IMR-90 (cell line): ENCODE results near the gene SMG5.

ENCODE experiments used
- BHLHE40 ChIP-seq: fragments of 150-350 bp; IDR thresholded peaks from 2 replicates; pipeline ENCODE4 v1.6.1; 2016; ENCODE audit warnings: mild to moderate bottlenecking, low read depth, low read length
- CHD1 ChIP-seq: IDR thresholded peaks from 2 replicates; pipeline ENCODE4 v1.6.1; 2012; ENCODE audit warnings: low read depth, low read length, improper control_type of control experiment
- MAZ ChIP-seq: IDR thresholded peaks from 2 replicates; pipeline ENCODE4 v1.6.1; 2012; ENCODE audit warnings: low read depth, mild to moderate bottlenecking, low read length, improper control_type of control experiment, moderate library complexity, borderline replicate concordance
- MXI1 ChIP-seq: IDR thresholded peaks from 2 replicates; pipeline ENCODE4 v1.6.1; 2012; ENCODE audit warnings: low read depth, mild to moderate bottlenecking, low read length, moderate library complexity, borderline replicate concordance
- POLR2A ChIP-seq: IDR thresholded peaks from 2 replicates; pipeline ENCODE4 v1.6.1; 2012; ENCODE audit warnings: mild to moderate bottlenecking, low read depth, low read length
- SMC3 ChIP-seq: fragments of 150-350 bp; IDR thresholded peaks from 2 replicates; pipeline ENCODE4 v1.6.1; 2016; ENCODE audit warnings: low read depth, mild to moderate bottlenecking, antibody characterized with exemption, low read length, moderate library complexity
- TF ChIP-seq, protein P1 (sequence below): fragments of 150-350 bp; IDR thresholded peaks from 2 replicates; pipeline ENCODE4 v1.6.1; 2016; ENCODE audit warnings: low read depth, mild to moderate bottlenecking, low read length, moderate library complexity, borderline replicate concordance
- TF ChIP-seq, protein P2 (sequence below): conservative IDR thresholded peaks from 2 replicates; pipeline ENCODE4 v1.5.1; 2012; ENCODE audit warnings: mild to moderate bottlenecking, low read depth, low read length, improper control_type of control experiment
- TF ChIP-seq, protein P3 (sequence below): fragments of 150-350 bp; IDR thresholded peaks from 2 replicates; pipeline ENCODE4 v1.6.1; 2017; ENCODE audit warnings: mild to moderate bottlenecking, antibody characterized with exemption, low read length, low read depth

DNA sequence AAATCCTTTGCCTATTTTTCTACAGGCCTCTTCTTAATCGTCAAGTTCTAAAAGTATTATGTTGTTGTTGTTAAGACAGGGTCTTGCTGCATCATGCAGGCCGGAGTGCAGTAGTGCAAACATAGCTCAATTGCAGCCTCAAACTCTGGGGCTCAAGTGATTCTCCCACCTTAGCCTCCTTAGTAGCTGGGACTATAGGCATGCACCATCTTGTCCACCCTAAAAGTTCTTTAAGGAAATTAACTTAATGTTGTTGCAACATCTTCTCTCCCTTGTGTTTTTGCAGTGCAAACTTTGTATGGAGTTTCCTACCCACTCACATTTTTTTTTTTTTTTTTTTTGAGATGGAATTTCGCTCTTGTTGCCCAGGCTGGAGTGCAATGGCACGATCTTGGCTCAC, 20.6 kb upstream of the SMG5 start:
- TF ChIP-seq, protein P1, sequence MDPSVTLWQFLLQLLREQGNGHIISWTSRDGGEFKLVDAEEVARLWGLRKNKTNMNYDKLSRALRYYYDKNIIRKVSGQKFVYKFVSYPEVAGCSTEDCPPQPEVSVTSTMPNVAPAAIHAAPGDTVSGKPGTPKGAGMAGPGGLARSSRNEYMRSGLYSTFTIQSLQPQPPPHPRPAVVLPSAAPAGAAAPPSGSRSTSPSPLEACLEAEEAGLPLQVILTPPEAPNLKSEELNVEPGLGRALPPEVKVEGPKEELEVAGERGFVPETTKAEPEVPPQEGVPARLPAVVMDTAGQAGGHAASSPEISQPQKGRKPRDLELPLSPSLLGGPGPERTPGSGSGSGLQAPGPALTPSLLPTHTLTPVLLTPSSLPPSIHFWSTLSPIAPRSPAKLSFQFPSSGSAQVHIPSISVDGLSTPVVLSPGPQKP = no peak
- no peak for TF ChIP-seq POLR2A
- TF ChIP-seq, protein P2, sequence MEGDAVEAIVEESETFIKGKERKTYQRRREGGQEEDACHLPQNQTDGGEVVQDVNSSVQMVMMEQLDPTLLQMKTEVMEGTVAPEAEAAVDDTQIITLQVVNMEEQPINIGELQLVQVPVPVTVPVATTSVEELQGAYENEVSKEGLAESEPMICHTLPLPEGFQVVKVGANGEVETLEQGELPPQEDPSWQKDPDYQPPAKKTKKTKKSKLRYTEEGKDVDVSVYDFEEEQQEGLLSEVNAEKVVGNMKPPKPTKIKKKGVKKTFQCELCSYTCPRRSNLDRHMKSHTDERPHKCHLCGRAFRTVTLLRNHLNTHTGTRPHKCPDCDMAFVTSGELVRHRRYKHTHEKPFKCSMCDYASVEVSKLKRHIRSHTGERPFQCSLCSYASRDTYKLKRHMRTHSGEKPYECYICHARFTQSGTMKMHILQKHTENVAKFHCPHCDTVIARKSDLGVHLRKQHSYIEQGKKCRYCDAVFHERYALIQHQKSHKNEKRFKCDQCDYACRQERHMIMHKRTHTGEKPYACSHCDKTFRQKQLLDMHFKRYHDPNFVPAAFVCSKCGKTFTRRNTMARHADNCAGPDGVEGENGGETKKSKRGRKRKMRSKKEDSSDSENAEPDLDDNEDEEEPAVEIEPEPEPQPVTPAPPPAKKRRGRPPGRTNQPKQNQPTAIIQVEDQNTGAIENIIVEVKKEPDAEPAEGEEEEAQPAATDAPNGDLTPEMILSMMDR = no peak
- TF ChIP-seq BHLHE40 = no peak
- no peak for TF ChIP-seq SMC3
- no peak for TF ChIP-seq CHD1
- TF ChIP-seq MXI1 = no peak
- no peak for TF ChIP-seq MAZ
- TF ChIP-seq, protein P3, sequence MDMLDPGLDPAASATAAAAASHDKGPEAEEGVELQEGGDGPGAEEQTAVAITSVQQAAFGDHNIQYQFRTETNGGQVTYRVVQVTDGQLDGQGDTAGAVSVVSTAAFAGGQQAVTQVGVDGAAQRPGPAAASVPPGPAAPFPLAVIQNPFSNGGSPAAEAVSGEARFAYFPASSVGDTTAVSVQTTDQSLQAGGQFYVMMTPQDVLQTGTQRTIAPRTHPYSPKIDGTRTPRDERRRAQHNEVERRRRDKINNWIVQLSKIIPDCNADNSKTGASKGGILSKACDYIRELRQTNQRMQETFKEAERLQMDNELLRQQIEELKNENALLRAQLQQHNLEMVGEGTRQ = no peak
